GM12891 (cell line): ENCODE data around the gene CABP7.

Experiments
- POLR2A ChIP-seq: IDR thresholded peaks from 2 replicates; pipeline ENCODE4 v1.6.1; 2011; ENCODE audit warnings: low read depth, low read length, control low read depth
- POLR2AphosphoS5 ChIP-seq: IDR thresholded peaks from 2 replicates; pipeline ENCODE4 v1.6.1; 2011; ENCODE audit warnings: low read depth, low read length, control low read depth
- SPI1 ChIP-seq: IDR thresholded peaks from 2 replicates; pipeline ENCODE4 v1.6.1; 2011; ENCODE audit warnings: low read depth, low read length, control low read depth
- TAF1 ChIP-seq: IDR thresholded peaks from 2 replicates; pipeline ENCODE4 v1.6.1; 2011; ENCODE audit warnings: low read depth, low read length, control low read depth

DNA sequence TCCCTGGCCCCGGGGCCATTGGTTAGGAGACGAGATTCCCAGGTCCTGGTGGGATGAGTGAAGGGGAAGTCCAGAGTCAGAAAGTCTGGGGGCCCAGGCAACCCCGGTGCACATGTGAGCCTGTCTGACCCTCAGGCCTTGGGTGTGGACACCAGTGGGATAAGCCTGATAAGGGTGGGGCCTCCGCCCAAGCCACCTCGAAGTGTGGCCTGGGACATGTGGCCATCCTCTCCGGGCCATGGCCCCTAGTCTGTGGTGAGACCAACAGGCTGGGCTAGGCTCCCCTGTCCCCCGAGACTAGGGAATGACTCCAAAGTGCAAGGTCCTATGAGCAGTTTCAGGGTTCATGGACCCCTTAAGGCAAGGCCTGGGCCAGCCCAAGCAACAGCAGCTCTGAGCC is 6.3 kb downstream of the CABP7 start:
- TF ChIP-seq POLR2A (no peak), POLR2AphosphoS5 (no peak), TAF1 (no peak), SPI1 (no peak)
